Neural progenitor cell (in vitro differentiated cells): Measurements from ENCODE around the gene ADGRD1. TPM values are rescaled to one million over a fixed set of nuclear protein-coding genes. Genes with fewer than 3 reads are reported as not detected.

Experiments used
- DNase-seq: peaks from one replicate; pipeline ENCODE4 v3.0.0-alpha.2; 2016; ENCODE audit warnings: low spot score
- H2AFZ ChIP-seq: fragments of 200-600 bp; sonication (generic); replicated peaks from 2 replicates; pipeline ENCODE4 v1.6.1; 2016; ENCODE audit warnings: antibody characterized with exemption
- H3F3A ChIP-seq: fragments of 200-600 bp; sonication (generic); 2 replicates; pipeline ENCODE4 v1.6.1; 2016; ENCODE audit warnings: antibody characterized with exemption, low read depth
- H3K27ac ChIP-seq: fragments of 200-600 bp; sonication (generic); 2 replicates; pipeline ENCODE4 v1.5.1; 2016; ENCODE audit warnings: mild to moderate bottlenecking
- H3K27me3 ChIP-seq: fragments of 200-600 bp; sonication (generic); 2 replicates; pipeline ENCODE4 v1.6.1; 2016; ENCODE audit warnings: mild to moderate bottlenecking, moderate library complexity
- H3K36me3 ChIP-seq: fragments of 200-600 bp; sonication (generic); 2 replicates; pipeline ENCODE4 v1.5.1; 2016
- H3K4me1 ChIP-seq: fragments of 200-600 bp; sonication (generic); 2 replicates; pipeline ENCODE4 v1.6.1; 2016; ENCODE audit warnings: mixed run types
- H3K4me2 ChIP-seq: fragments of 200-600 bp; sonication (generic); 2 replicates; pipeline ENCODE4 v1.6.1; 2016
- H3K4me3 ChIP-seq: fragments of 200-600 bp; sonication (generic); 2 replicates; pipeline ENCODE4 v1.5.1; 2016
- H3K79me2 ChIP-seq: fragments of 200-600 bp; sonication (generic); 2 replicates; pipeline ENCODE4 v1.6.1; 2016; ENCODE audit warnings: low read depth
- H3K9ac ChIP-seq: fragments of 200-600 bp; sonication (generic); 2 replicates; pipeline ENCODE4 v1.6.1; 2016
- H3K9me3 ChIP-seq: fragments of 200-600 bp; sonication (generic); 2 replicates; pipeline ENCODE4 v1.5.1; 2016; ENCODE audit warnings: low read depth
- H4K20me1 ChIP-seq: fragments of 200-600 bp; sonication (generic); 2 replicates; pipeline ENCODE4 v1.6.1; 2016; ENCODE audit warnings: low read depth
- H3K27ac Mint-ChIP-seq: 3 replicates; pipeline ENCODE4 v1.8.0; 2021; ENCODE audit warnings: mixed read lengths
- H3K27me3 Mint-ChIP-seq: 2 replicates; pipeline ENCODE4 v1.8.0; 2022; ENCODE audit warnings: low read depth, mild to moderate bottlenecking, inconsistent platforms, moderate library complexity, mixed read lengths; ENCODE audit not compliant: insufficient read depth
- H3K36me3 Mint-ChIP-seq: 3 replicates; pipeline ENCODE4 v1.8.0; 2021; ENCODE audit warnings: mixed read lengths
- H3K4me1 Mint-ChIP-seq: 3 replicates; pipeline ENCODE4 v1.8.0; 2021; ENCODE audit warnings: mixed read lengths
- H3K4me3 Mint-ChIP-seq: 3 replicates; pipeline ENCODE4 v1.8.0; 2021; ENCODE audit warnings: mild to moderate bottlenecking, moderate library complexity, mixed read lengths
- H3K9me3 Mint-ChIP-seq: 3 replicates; pipeline ENCODE4 v1.8.0; 2020; ENCODE audit warnings: mixed read lengths
- CTCF ChIP-seq: fragments of 200-600 bp; sonication (generic); IDR thresholded peaks from 2 replicates; pipeline ENCODE4 v1.5.1; 2017; ENCODE audit warnings: antibody characterized with exemption, mild to moderate bottlenecking
- EZH2 ChIP-seq: fragments of 200-600 bp; sonication (generic); IDR thresholded peaks from 2 replicates; pipeline ENCODE4 v1.6.1; 2017; ENCODE audit warnings: antibody characterized with exemption, mild to moderate bottlenecking, moderate library complexity
- EZH2phosphoT487 ChIP-seq: fragments of 200-600 bp; sonication (generic); IDR thresholded peaks from 2 replicates; pipeline ENCODE4 v1.6.1; 2017; ENCODE audit warnings: antibody characterized with exemption
- total RNA-seq: library from RNA; depleted of rRNA; stranded (reverse); fragments of >200 nt; gene quantifications from 2 replicates; pipeline ENCODE4 v1.2.3, GENCODE V29; 2015; ENCODE audit warnings: low replicate concordance

Gene ADGRD1
- total RNA-seq, 1 donor from 2014 or later: not detected

- H3K36me3 ChIP-seq: no peaks in the 10 kb centered on the region
- H3K9ac ChIP-seq: no peak overlapping the region
- H3K79me2 ChIP-seq: no peaks in the 10 kb centered on the region
- no peaks in the 10 kb centered on the region for H3K9me3 ChIP-seq
- no peak for DNase-seq
- H3K4me3 ChIP-seq: no peak overlapping the region
- no peaks in the 10 kb centered on the region for H4K20me1 ChIP-seq
- Mint-ChIP-seq H3K27me3 (peaks cover 4% of the 10 kb centered on the region), H3K4me1 (no peaks in the 10 kb centered on the region), H3K4me3 (no peak overlapping the region), H3K36me3 (no peaks in the 10 kb centered on the region), H3K27ac (no peak overlapping the region), H3K9me3 (peaks cover 6% of the 10 kb centered on the region)
- no peak overlapping the region for H2AFZ ChIP-seq
- H3K4me1 ChIP-seq: no peaks in the 10 kb centered on the region
- no peak overlapping the region for H3K4me2 ChIP-seq
- TF ChIP-seq CTCF: no peak
- no peak for TF ChIP-seq EZH2
- TF ChIP-seq EZH2phosphoT487: no peak
- no peaks in the 10 kb centered on the region for H3F3A ChIP-seq
- no peaks in the 10 kb centered on the region for H3K27me3 ChIP-seq
- H3K27ac ChIP-seq: no peak overlapping the region
These were observed 198.9 kb downstream of the ADGRD1 start for GRCh38 chr12:131152587-131152986.

GRCh38 chr12:131153016-131153415, 199.3 kb downstream of the ADGRD1 start:
- no peak overlapping the region for H3K4me3 ChIP-seq
- no peaks in the 10 kb centered on the region for H3K4me1 Mint-ChIP-seq
- no peaks in the 10 kb centered on the region for H3K36me3 Mint-ChIP-seq
- no peaks in the 10 kb centered on the region for H4K20me1 ChIP-seq
- peaks cover 4% of the 10 kb centered on the region for H3K27me3 Mint-ChIP-seq
- no peaks in the 10 kb centered on the region for H3K36me3 ChIP-seq
- no peak overlapping the region for H2AFZ ChIP-seq
- H3K9ac ChIP-seq: no peak overlapping the region
- no peaks in the 10 kb centered on the region for H3F3A ChIP-seq
- H3K9me3 ChIP-seq: no peaks in the 10 kb centered on the region
- no peak overlapping the region for H3K27ac Mint-ChIP-seq
- H3K4me1 ChIP-seq: no peaks in the 10 kb centered on the region
- no peak overlapping the region for H3K4me3 Mint-ChIP-seq
- H3K27ac ChIP-seq: no peak overlapping the region
- TF ChIP-seq CTCF (no peak), EZH2 (no peak), EZH2phosphoT487 (no peak)
- no peak for DNase-seq
- H3K9me3 Mint-ChIP-seq: peaks cover 6% of the 10 kb centered on the region
- no peaks in the 10 kb centered on the region for H3K27me3 ChIP-seq
- no peaks in the 10 kb centered on the region for H3K79me2 ChIP-seq
- no peak overlapping the region for H3K4me2 ChIP-seq

- Histone ChIP-seq H3K79me2 (no peaks in the 10 kb centered on the region), H3K9ac (no peak overlapping the region), H3K27ac (no peak overlapping the region), H3K27me3 (no peaks in the 10 kb centered on the region), H3K9me3 (no peaks in the 10 kb centered on the region), H4K20me1 (no peaks in the 10 kb centered on the region), H3F3A (no peaks in the 10 kb centered on the region), H3K4me3 (no peak overlapping the region), H2AFZ (no peak overlapping the region), H3K4me1 (no peaks in the 10 kb centered on the region), H3K4me2 (no peak overlapping the region), H3K36me3 (no peaks in the 10 kb centered on the region)
- TF ChIP-seq EZH2: no peak
- TF ChIP-seq CTCF: no peak
- no peak for TF ChIP-seq EZH2phosphoT487
- H3K27me3 Mint-ChIP-seq: peaks cover 4% of the 10 kb centered on the region
- no peaks in the 10 kb centered on the region for H3K4me1 Mint-ChIP-seq
- H3K27ac Mint-ChIP-seq: no peak overlapping the region
- no peaks in the 10 kb centered on the region for H3K36me3 Mint-ChIP-seq
- H3K4me3 Mint-ChIP-seq: no peak overlapping the region
- DNase-seq: no peak
- peaks cover 6% of the 10 kb centered on the region for H3K9me3 Mint-ChIP-seq
These were observed 200.2 kb downstream of the ADGRD1 start for GRCh38 chr12:131153956-131154355.

GRCh38 chr12:131155131-131155530, 201.4 kb downstream of the ADGRD1 start:
- peaks cover 6% of the 10 kb centered on the region for H3K9me3 Mint-ChIP-seq
- Histone ChIP-seq H3K36me3 (no peaks in the 10 kb centered on the region), H3K79me2 (no peaks in the 10 kb centered on the region), H4K20me1 (no peaks in the 10 kb centered on the region), H3K4me1 (no peaks in the 10 kb centered on the region), H3K9me3 (no peaks in the 10 kb centered on the region), H3F3A (no peaks in the 10 kb centered on the region), H3K27me3 (no peaks in the 10 kb centered on the region), H3K27ac (no peak overlapping the region), H3K4me3 (no peak overlapping the region), H3K4me2 (no peak overlapping the region), H2AFZ (no peak overlapping the region), H3K9ac (no peak overlapping the region)
- no peak for DNase-seq
- no peak overlapping the region for H3K27ac Mint-ChIP-seq
- no peaks in the 10 kb centered on the region for H3K36me3 Mint-ChIP-seq
- H3K4me3 Mint-ChIP-seq: no peak overlapping the region
- H3K4me1 Mint-ChIP-seq: no peaks in the 10 kb centered on the region
- no peak for TF ChIP-seq CTCF
- TF ChIP-seq EZH2: no peak
- peaks cover 4% of the 10 kb centered on the region for H3K27me3 Mint-ChIP-seq
